Stimulated activated CD4-positive, alpha-beta T cell treated with anti-CD3 and anti-CD28 coated beads, TNF-alpha, amount 100 ng/mL, for 48 hours (primary cell): ENCODE data around the gene PIGO.
A peak's percentile ranks its signal among the peaks of the same experiment; 100 is the strongest.

ENCODE experiments used
- DNase-seq, 3 donors: peaks; one replicate each; pipeline ENCODE4 v3.0.0-alpha.2; 2020; ENCODE audit warnings: low read depth in 3 of 3

PIGO gene

GRCh38 chr9:35071814-35072460, 24.5 kb downstream of the PIGO start:
- peak; percentile 45 to 56 (median 51) for DNase-seq

- DNase-seq = no peak
These were observed 25.3 kb downstream of the PIGO start for GRCh38 chr9:35070823-35071813.

GRCh38 chr9:35069020-35069419, 27.4 kb downstream of the PIGO start:
- DNase-seq = no peak

DNA sequence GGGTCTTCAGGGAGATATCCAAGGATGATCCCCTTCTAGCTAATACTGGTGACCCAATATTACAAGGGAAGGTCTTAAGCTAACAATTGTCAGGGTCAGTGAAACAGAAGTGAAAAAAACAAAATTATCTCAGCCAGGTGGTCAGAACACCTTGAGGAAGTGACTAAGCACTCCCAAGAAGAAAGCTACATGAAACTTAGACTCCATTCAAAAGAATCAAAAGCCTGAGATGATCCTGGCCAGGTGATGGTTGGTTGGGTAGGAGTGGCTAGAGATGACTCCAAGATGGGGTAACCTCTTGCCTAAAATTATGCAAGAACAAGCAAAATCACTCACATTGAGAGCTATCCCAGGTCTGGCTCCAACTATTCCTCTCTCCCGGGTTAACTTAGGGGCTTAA, 29.3 kb downstream of the PIGO start:
- DNase-seq = no peak

GRCh38 chr9:35060548-35061207, 35.7 kb downstream of the PIGO start:
- no peak for DNase-seq

DNA sequence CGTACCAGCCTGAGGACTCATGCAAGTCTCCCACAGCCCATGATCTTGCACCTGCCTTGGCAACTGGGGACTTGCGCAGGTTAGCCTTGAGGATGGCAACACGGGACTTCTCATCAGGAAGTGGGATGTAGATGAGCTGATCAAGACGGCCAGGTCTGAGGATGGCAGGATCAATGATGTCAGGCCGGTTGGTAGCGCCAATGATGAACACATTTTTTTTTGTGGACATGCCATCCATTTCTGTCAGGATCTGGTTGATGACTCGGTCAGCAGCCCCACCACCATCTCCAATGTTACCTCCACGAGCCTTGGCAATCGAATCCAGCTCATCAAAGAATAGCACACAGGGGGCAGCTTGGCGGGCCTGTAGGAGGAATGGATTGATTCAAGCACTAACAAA, 37.0 kb downstream of the PIGO start:
- DNase-seq = no peak

DNA sequence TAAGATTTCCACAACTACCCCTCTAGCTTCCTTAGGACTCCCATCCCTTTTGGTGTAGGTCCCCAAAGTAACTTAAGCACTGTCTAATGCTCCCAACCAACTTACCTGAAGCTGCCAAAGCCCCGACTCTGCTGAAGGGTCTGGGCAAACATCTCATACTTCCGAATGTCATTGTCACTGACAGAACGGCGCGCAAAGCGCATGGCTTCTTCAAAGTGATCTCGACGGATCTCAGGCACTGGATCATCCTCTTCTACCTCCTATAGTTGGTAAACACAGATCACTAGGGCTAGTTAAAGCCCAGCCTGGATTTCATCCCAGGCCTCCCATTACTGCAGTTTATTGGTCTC, 39.1 kb downstream of the PIGO start:
- no peak for DNase-seq

GRCh38 chr9:35056571-35057270, 39.7 kb downstream of the PIGO start:
- DNase-seq = no peak

DNA sequence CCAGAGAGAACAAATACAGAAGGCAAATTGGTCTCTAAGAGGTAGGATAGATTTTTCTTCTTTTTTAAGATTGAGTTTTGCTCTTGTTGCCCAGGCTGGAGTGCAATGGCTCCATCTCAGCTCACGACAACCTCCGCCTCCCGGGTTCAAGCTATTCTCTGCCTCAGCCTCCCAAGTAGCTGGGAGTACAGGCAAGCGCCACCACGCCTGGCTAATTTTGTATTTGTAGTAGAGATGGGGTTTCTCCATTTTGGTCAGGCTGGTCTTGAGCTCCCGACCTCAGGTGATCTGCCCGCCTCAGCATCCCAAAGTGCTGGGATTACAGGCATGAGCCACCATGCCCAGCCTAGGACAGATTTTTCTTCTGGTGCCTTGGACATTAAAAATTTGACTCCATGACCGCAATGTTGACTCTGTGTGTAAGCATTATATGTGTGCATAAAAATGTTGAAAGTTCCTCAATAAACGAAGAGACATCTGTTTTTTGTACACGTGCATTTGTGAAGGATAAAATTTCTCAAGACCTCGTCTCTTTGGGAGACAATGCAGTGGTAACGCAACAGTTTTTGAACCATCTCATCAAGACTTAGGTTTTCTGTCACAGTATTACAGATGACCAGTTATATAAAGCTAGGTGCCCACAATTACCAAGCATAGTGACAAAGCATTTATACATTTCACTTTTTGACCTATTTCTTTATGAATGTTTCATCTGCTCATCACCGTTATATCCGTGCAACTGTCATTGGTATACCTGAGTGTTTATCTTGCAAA, 41.3 kb downstream of the PIGO start:
- DNase-seq = no peak

- DNase-seq = no peak
These were observed 42.1 kb downstream of the PIGO start for GRCh38 chr9:35054185-35054835.

DNA sequence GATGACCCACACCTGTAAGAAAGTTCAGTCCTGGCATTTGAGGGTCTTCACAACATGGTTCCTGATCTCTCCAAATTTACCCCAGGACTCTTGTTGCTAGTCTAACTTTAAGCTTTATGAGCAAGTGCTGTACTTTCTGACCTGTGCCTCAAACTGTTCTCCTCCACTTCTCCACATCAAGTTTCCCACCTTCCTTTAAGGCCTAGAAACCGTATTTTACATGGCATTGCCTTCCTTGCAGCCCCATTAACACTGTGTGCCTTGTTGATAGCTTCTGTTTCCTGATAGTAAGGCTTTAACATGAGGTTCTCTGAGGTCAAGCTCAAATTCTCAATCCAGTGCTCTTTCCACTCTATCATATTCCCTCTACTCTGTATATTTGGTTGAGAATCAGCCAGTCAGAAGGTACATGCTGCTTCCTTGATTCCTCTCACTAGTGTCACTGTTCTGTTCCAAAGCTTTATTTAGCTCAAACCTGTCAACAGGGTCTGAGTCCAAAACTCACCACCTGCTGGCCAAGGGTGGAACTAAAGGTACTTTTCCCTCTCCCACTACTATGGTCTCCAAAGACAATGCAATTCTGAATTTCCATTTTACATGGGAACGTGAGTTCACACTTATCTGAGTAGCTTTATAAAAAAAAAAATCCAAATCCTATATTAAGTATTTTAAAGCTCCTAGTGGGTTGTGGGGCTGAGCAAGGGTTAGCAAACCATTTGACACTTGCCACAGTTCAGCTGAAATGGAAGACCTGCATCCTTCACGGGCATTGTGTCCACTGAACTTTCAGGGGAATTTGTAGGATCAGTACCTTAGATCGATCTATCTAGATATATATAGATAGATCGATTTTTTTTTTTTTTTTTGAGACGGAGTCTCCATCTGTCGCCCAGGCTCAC, 45.1 kb downstream of the PIGO start:
- peak in 1 of 3 donors; percentile 40 for DNase-seq

DNA sequence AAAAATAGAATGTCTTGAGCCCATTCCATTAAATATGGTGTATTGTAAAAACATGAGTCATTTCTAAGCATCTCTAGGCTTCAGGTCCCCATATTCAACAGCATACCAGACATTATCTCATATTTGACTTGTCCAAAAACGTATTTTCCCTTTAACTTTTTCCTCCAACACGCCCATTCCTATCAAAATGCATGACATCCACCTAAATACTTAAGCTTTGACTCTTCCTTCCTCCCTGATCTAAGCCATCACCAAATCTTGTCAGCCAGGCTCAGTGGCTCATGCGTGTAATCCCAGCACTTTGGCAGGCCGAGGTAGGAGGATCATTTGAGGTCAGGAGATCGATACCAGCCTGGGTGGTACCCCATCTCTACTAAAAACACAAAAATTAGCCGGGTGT, 47.9 kb downstream of the PIGO start:
- no peak for DNase-seq

- no peak for DNase-seq
These were observed 52.3 kb downstream of the PIGO start for GRCh38 chr9:35044071-35044470.

DNA sequence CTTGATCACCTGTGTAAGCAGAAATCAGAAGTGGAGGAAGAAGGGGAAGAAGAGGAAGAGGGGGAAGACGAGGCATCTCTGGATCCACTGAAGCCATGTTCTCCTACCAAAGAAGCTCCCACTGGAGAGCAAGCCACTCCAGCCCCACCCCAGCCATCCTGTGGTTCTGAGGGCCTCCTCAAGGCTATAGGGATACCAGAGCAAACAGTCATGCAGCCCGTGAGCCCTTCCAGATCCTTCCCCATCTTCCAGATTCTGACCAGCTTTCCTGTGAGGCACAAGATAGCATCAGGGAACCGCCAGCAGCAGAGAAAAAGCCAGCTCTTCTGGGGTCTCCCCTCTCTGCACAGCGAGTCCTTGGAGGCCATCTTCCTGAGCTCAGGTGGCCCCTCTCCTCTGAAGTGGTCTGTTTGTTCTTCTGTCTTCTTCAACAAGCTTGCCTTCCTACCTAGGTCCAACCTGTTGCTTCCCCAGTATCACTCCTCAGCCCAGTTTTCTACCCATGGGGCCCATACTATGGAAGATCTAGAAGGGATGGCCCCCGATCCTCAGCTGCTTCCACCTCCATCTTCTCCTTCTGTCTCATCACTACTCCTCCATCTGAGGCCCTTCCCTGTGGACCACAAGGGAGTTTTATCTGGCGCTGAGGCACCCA, 53.4 kb downstream of the PIGO start:
- no peak for DNase-seq

GRCh38 chr9:35042081-35042604, 54.2 kb downstream of the PIGO start:
- no peak for DNase-seq
